Spleen (tissue), 3 donors: ENCODE data around the gene CLIC6.

ENCODE experiments used
- POLR2A ChIP-seq, 3 donors: fragments of 450-650 bp; IDR thresholded peaks; one replicate each; pipeline ENCODE4 v1.5.1; 2017; ENCODE audit warnings: antibody characterized with exemption in 3 of 3, mild to moderate bottlenecking in 1 of 3
- POLR2AphosphoS5 ChIP-seq, 3 donors: sonication (generic); formaldehyde crosslinking; IDR thresholded peaks; one replicate each; pipeline ENCODE4 v1.5.1; 2017; ENCODE audit warnings: antibody characterized with exemption in 3 of 3

GRCh38 chr21:34668803-34669148 lies at the start of gene CLIC6:
- TF ChIP-seq POLR2A (IDR thresholded peaks at IDR 0.05) (no peak), POLR2AphosphoS5 (IDR thresholded peaks at IDR 0.05) (no peak)
